GM23248 (cell line): ENCODE results near the gene RPAP2.

ENCODE experiments used
- EZH2 ChIP-seq: fragments of 200-600 bp; sonication (generic); IDR thresholded peaks from 2 replicates; pipeline ENCODE4 v1.6.1; 2018; ENCODE audit warnings: antibody characterized with exemption, mild to moderate bottlenecking; ENCODE audit not compliant: insufficient read depth, poor library complexity, severe bottlenecking
- EZH2phosphoT487 ChIP-seq: fragments of 200-600 bp; sonication (generic); IDR thresholded peaks from 2 replicates; pipeline ENCODE4 v1.6.1; 2018; ENCODE audit warnings: antibody characterized with exemption, moderate library complexity, mild to moderate bottlenecking, low read depth; ENCODE audit not compliant: insufficient read depth

DNA sequence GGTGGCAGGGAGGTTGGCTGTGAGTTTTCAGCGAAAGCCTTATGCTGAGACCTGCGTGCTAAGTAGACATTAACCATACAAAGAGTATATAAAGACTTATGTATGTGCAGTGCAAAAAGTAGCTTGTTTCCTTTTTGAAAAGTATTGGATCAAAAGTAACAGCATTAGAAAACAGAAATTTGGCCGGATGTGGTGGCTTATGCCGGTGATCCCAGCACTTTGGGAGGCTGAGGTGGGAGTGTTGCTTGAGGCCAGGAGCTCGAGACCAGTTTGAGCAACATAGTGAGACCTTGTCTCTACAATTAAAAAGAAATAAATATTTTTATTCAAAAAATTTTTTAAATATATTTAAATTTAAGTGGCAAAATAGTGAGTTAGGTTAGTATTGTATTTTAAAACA, 2.2 kb downstream of the RPAP2 start:
- no peak for TF ChIP-seq EZH2phosphoT487
- no peak for TF ChIP-seq EZH2
